Mucosa of stomach (tissue), 1 donor: Measurements from ENCODE around the gene PDE8B.

Experiments
- H3K27me3 ChIP-seq: one replicate; pipeline ENCODE4 v1.7.0; 2013; ENCODE audit warnings: mild to moderate bottlenecking, low read length; ENCODE audit not compliant: control insufficient read depth, insufficient read depth
- H3K36me3 ChIP-seq: one replicate; pipeline ENCODE4 v1.7.0; 2013; ENCODE audit warnings: low read length; ENCODE audit not compliant: control insufficient read depth, insufficient read depth
- H3K4me1 ChIP-seq: one replicate; pipeline ENCODE4 v1.7.0; 2013; ENCODE audit warnings: mild to moderate bottlenecking, low read length; ENCODE audit not compliant: control insufficient read depth, insufficient read depth
- H3K4me3 ChIP-seq: one replicate; pipeline ENCODE4 v1.7.0; 2013; ENCODE audit warnings: low read length
- H3K9ac ChIP-seq: one replicate; pipeline ENCODE4 v1.7.0; 2013; ENCODE audit warnings: mild to moderate bottlenecking, low read length, moderate library complexity
- H3K9me3 ChIP-seq: one replicate; pipeline ENCODE4 v1.7.0; 2013; ENCODE audit warnings: mild to moderate bottlenecking, low read length, moderate library complexity; ENCODE audit not compliant: control insufficient read depth
- donor health status: Pancreatic carcinoma.

Gene PDE8B

GRCh38 chr5:77176429-77176828, 34.1 kb upstream of the PDE8B start:
- H3K4me3 ChIP-seq, result no peak overlapping the region
- H3K36me3 ChIP-seq, result no peaks in the 10 kb centered on the region
- peaks cover 47% of the 10 kb centered on the region for H3K27me3 ChIP-seq
- H3K9ac ChIP-seq, result no peak overlapping the region
- H3K4me1 ChIP-seq, result no peaks in the 10 kb centered on the region
- H3K9me3 ChIP-seq, result no peaks in the 10 kb centered on the region

GRCh38 chr5:77177576-77177975, 32.9 kb upstream of the PDE8B start:
- Histone ChIP-seq H3K27me3 (peaks cover 54% of the 10 kb centered on the region), H3K36me3 (no peaks in the 10 kb centered on the region), H3K4me1 (no peaks in the 10 kb centered on the region), H3K9ac (no peak overlapping the region), H3K9me3 (no peaks in the 10 kb centered on the region), H3K4me3 (no peak overlapping the region)

GRCh38 chr5:77180167-77181081, 30.1 kb upstream of the PDE8B start:
- Histone ChIP-seq H3K9ac (no peak overlapping the region), H3K36me3 (no peaks in the 10 kb centered on the region), H3K9me3 (no peaks in the 10 kb centered on the region), H3K4me3 (no peak overlapping the region), H3K27me3 (peaks cover 67% of the 10 kb centered on the region), H3K4me1 (no peaks in the 10 kb centered on the region)

GRCh38 chr5:77181173-77181572, 29.3 kb upstream of the PDE8B start:
- Histone ChIP-seq H3K4me1 (peaks cover under 1% of the 10 kb centered on the region), H3K27me3 (peaks cover 70% of the 10 kb centered on the region), H3K36me3 (no peaks in the 10 kb centered on the region), H3K4me3 (no peak overlapping the region), H3K9ac (no peak overlapping the region), H3K9me3 (no peaks in the 10 kb centered on the region)

- H3K4me3 ChIP-seq, result no peak overlapping the region
- H3K4me1 ChIP-seq, result peaks cover 6% of the 10 kb centered on the region
- peaks cover 66% of the 10 kb centered on the region for H3K27me3 ChIP-seq
- H3K36me3 ChIP-seq, result no peaks in the 10 kb centered on the region
- H3K9ac ChIP-seq, result no peak overlapping the region
- no peaks in the 10 kb centered on the region for H3K9me3 ChIP-seq
Observed at GRCh38 chr5:77181596-77182304, 28.7 kb upstream of the PDE8B start.

GRCh38 chr5:77182367-77182766, 28.1 kb upstream of the PDE8B start:
- Histone ChIP-seq H3K36me3 (no peaks in the 10 kb centered on the region), H3K27me3 (peaks cover 63% of the 10 kb centered on the region), H3K9ac (no peak overlapping the region), H3K9me3 (no peaks in the 10 kb centered on the region), H3K4me1 (peaks cover 10% of the 10 kb centered on the region), H3K4me3 (no peak overlapping the region)

GRCh38 chr5:77186652-77187370, 23.7 kb upstream of the PDE8B start:
- H3K9ac ChIP-seq, result no peak overlapping the region
- no peaks in the 10 kb centered on the region for H3K9me3 ChIP-seq
- H3K27me3 ChIP-seq, result peaks cover 59% of the 10 kb centered on the region
- H3K36me3 ChIP-seq, result no peaks in the 10 kb centered on the region
- H3K4me3 ChIP-seq, result no peak overlapping the region
- peaks cover 13% of the 10 kb centered on the region for H3K4me1 ChIP-seq

GRCh38 chr5:77189421-77189820, 21.1 kb upstream of the PDE8B start:
- Histone ChIP-seq H3K4me1 (peaks cover 13% of the 10 kb centered on the region), H3K4me3 (no peak overlapping the region), H3K27me3 (peaks cover 40% of the 10 kb centered on the region), H3K9ac (no peak overlapping the region), H3K9me3 (no peaks in the 10 kb centered on the region), H3K36me3 (no peaks in the 10 kb centered on the region)

- Histone ChIP-seq H3K27me3 (peaks cover 28% of the 10 kb centered on the region), H3K36me3 (no peaks in the 10 kb centered on the region), H3K4me1 (peaks cover under 1% of the 10 kb centered on the region)
Observed at GRCh38 chr5:77192441-77193050, 17.9 kb upstream of the PDE8B start.

GRCh38 chr5:77194762-77195161, 15.7 kb upstream of the PDE8B start:
- Histone ChIP-seq H3K4me3 (no peak overlapping the region), H3K36me3 (no peaks in the 10 kb centered on the region), H3K27me3 (peaks cover 8% of the 10 kb centered on the region), H3K9ac (no peak overlapping the region), H3K4me1 (no peaks in the 10 kb centered on the region), H3K9me3 (no peaks in the 10 kb centered on the region)

More at GRCh38 chr5:77192441-77193050, 17.9 kb upstream of the PDE8B start:
- Histone ChIP-seq H3K9me3 (no peaks in the 10 kb centered on the region), H3K4me3 (no peak overlapping the region), H3K9ac (no peak overlapping the region)

- Histone ChIP-seq H3K27me3 (no peaks in the 10 kb centered on the region), H3K4me3 (no peak overlapping the region), H3K9me3 (no peaks in the 10 kb centered on the region), H3K4me1 (no peaks in the 10 kb centered on the region), H3K36me3 (no peaks in the 10 kb centered on the region), H3K9ac (no peak overlapping the region)
Observed at GRCh38 chr5:77197840-77198554, 12.5 kb upstream of the PDE8B start.
